Measurements from ENCODE around the gene PELO. TPM values are rescaled to one million over a fixed set of nuclear protein-coding genes. Genes with fewer than 3 reads are reported as not detected.

PELO gene
- total RNA-seq, 1 donor from 2014 or later = 44.7 TPM

- DNase-seq (ENCODE audit: low spot score) = no peak
Measured at GRCh38 chr5:52771343-52772039, 16.2 kb upstream of the PELO start.

GRCh38 chr5:52772668-52773067, 15.0 kb upstream of the PELO start:
- no peak for DNase-seq (ENCODE audit: low spot score)

- DNase-seq (ENCODE audit: low spot score) = no peak
Measured at GRCh38 chr5:52773342-52773741, 14.4 kb upstream of the PELO start.

GRCh38 chr5:52774005-52774410, 13.7 kb upstream of the PELO start:
- no peak for DNase-seq (ENCODE audit: low spot score)

GRCh38 chr5:52776116-52776515, 11.6 kb upstream of the PELO start:
- no peak for DNase-seq (ENCODE audit: low spot score)

GRCh38 chr5:52777186-52777585, 10.5 kb upstream of the PELO start:
- no peak for DNase-seq (ENCODE audit: low spot score)

GRCh38 chr5:52778781-52779180, 8.9 kb upstream of the PELO start:
- DNase-seq (ENCODE audit: low spot score) = no peak

GRCh38 chr5:52779213-52779612, 8.5 kb upstream of the PELO start:
- DNase-seq (ENCODE audit: low spot score) = no peak

- no peak for DNase-seq (ENCODE audit: low spot score)
Measured at GRCh38 chr5:52783226-52783959, 4.3 kb upstream of the PELO start.

- no peak for DNase-seq (ENCODE audit: low spot score)
Measured at GRCh38 chr5:52784737-52785136, 3.0 kb upstream of the PELO start.

GRCh38 chr5:52786391-52786790, 1.3 kb upstream of the PELO start:
- DNase-seq (ENCODE audit: low spot score) = no peak

GRCh38 chr5:52786949-52787599, 642 bp upstream of the PELO start:
- no peak for DNase-seq (ENCODE audit: low spot score)

GRCh38 chr5:52788505-52788821, 747 bp downstream of the PELO start:
- DNase-seq (ENCODE audit: low spot score) = no peak

- DNase-seq (ENCODE audit: low spot score) = no peak
Measured at GRCh38 chr5:52789378-52789777, 1.7 kb downstream of the PELO start.

GRCh38 chr5:52789851-52790250, 2.1 kb downstream of the PELO start:
- no peak for DNase-seq (ENCODE audit: low spot score)

- no peak for DNase-seq (ENCODE audit: low spot score)
Measured at GRCh38 chr5:52791366-52791765, 3.6 kb downstream of the PELO start.

- no peak for DNase-seq (ENCODE audit: low spot score)
Measured at GRCh38 chr5:52794519-52794918, 6.8 kb downstream of the PELO start.

GRCh38 chr5:52796031-52796430, 8.3 kb downstream of the PELO start:
- DNase-seq (ENCODE audit: low spot score) = no peak

- DNase-seq (ENCODE audit: low spot score) = no peak
Measured at GRCh38 chr5:52796516-52797103, 8.9 kb downstream of the PELO start.

- no peak for DNase-seq (ENCODE audit: low spot score)
Measured at GRCh38 chr5:52798938-52799337, 11.2 kb downstream of the PELO start.

GRCh38 chr5:52799358-52799982, 11.8 kb downstream of the PELO start:
- DNase-seq (ENCODE audit: low spot score) = no peak

- peak; percentile 96 for DNase-seq (ENCODE audit: low spot score)
Measured at GRCh38 chr5:52799983-52800393, 12.3 kb downstream of the PELO start.
